ENCODE data around the gene CHMP1B.

- TF ChIP-seq GATA2 (IDR thresholded peaks at IDR 0.05; ENCODE audit: low read depth, low read length) (no peak), GATA3 (IDR thresholded peaks at IDR 0.05; ENCODE audit: low read depth, low read length) (no peak)
Observed at GRCh38 chr18:11882636-11883035, 31.4 kb downstream of the CHMP1B start.
